Body of pancreas (tissue), 4 donors: ENCODE results near the gene CACNA1C. TPM values are rescaled to one million over a fixed set of nuclear protein-coding genes. Genes with fewer than 3 reads are reported as not detected.
"Not testable (repeated sequence)": the region's sequence is repeated elsewhere in the genome, so short reads cannot be mapped to it uniquely, and the experiment has no call there.

Experiments
- ATAC-seq: fragments of 150-250 bp; one replicate; pipeline ENCODE4 v1.9.1; 2016
- DNase-seq, 4 donors: peaks; one replicate each; pipeline ENCODE4 v3.0.0-alpha.2; 2019
- H3K27ac ChIP-seq, 4 donors: fragments of 200-600 bp; sonication (generic); 1 replicate in 3 of 4; 2 replicates in 1 of 4; pipeline versions ENCODE4 v1.5.1 to v1.6.1; 2016 to 2019; ENCODE audit warnings: mild to moderate bottlenecking in 1 of 4, mixed read lengths in 1 of 4, moderate library complexity in 1 of 4
- H3K27me3 ChIP-seq, 2 donors: fragments of 200-600 bp; sonication (generic); one replicate each; pipeline ENCODE4 v1.6.0; 2016; ENCODE audit warnings: mild to moderate bottlenecking in 1 of 2
- H3K36me3 ChIP-seq, 2 donors: fragments of 200-600 bp; sonication (generic); replicated peaks in 1 of 2; 2 replicates each; pipeline ENCODE4 v1.5.1; 2016; ENCODE audit warnings: low read depth in 2 of 2; ENCODE audit not compliant: insufficient read depth in 1 of 2
- H3K4me1 ChIP-seq: fragments of 200-600 bp; sonication (generic); one replicate; pipeline ENCODE4 v1.6.0; 2016
- H3K4me3 ChIP-seq, 2 donors: fragments of 200-600 bp; sonication (generic); 1 replicate in 1 of 2; 2 replicates in 1 of 2; pipeline ENCODE4 v1.5.1; 2016 to 2019
- H3K9me3 ChIP-seq, 3 donors: fragments of 200-600 bp; sonication (generic); 1 replicate in 2 of 3; 2 replicates in 1 of 3; pipeline ENCODE4 v1.5.1; 2016
- POLR2A ChIP-seq, 3 donors: fragments of 450-650 bp; IDR thresholded peaks; one replicate each; pipeline ENCODE4 v1.6.1; 2016; ENCODE audit warnings: antibody characterized with exemption in 3 of 3, mild to moderate bottlenecking in 2 of 3
- WGBS, 2 donors: methylation state at CpG; one replicate each; pipeline ENCODE4 v1.1.5; 2017; 5-methylcytosine and 5-hydroxymethylcytosine counted together
- intact Hi-C: fragments of 100-400 bp; cut with DNase I; formaldehyde crosslinking; loops from one replicate; pipeline ENCODE4 v1.15.1; 2023
- total RNA-seq, 2 donors: library from RNA; depleted of rRNA; stranded (reverse); fragments of >200 nt; gene quantifications; one replicate each; pipeline ENCODE4 v1.1.0, GENCODE V29; 2016
- TF ChIP-seq, protein P1 (sequence below), 7 experiments: fragments of 450-650 bp in 4 of 7; fragments of 200-600 bp in 3 of 7; sonication (generic) in 3 of 7; IDR thresholded peaks; one replicate each; pipeline ENCODE4 v1.5.1; 2016 to 2019; ENCODE audit warnings: antibody characterized with exemption in 7 of 7

Gene CACNA1C
- total RNA-seq, 2 donors from 2014 or later, result 2.3 to 4.4 TPM

DNA sequence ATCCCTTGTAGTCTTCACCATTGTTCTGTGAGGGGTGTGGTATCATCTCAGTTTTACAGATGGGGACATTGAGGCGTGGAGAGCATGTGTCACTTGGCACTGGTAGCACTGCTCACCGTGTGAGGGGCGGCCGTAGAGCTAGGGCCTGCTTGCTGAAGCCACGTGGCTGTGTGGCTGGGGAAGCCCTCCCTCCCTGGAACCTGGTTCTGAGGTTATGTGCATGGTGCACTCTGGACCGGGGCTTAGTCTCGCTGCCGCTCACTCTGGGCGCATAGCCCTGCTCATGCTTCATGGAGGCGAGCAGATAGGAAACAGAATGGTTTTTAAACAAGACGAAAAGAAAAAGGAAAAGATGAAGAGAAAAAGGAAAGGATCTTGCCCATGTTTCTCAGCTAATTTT, 46.1 kb downstream of the CACNA1C start:
- no peaks in the 10 kb centered on the region for H3K9me3 ChIP-seq
- intact Hi-C loops, result no loop called here
- TF ChIP-seq, protein P1, sequence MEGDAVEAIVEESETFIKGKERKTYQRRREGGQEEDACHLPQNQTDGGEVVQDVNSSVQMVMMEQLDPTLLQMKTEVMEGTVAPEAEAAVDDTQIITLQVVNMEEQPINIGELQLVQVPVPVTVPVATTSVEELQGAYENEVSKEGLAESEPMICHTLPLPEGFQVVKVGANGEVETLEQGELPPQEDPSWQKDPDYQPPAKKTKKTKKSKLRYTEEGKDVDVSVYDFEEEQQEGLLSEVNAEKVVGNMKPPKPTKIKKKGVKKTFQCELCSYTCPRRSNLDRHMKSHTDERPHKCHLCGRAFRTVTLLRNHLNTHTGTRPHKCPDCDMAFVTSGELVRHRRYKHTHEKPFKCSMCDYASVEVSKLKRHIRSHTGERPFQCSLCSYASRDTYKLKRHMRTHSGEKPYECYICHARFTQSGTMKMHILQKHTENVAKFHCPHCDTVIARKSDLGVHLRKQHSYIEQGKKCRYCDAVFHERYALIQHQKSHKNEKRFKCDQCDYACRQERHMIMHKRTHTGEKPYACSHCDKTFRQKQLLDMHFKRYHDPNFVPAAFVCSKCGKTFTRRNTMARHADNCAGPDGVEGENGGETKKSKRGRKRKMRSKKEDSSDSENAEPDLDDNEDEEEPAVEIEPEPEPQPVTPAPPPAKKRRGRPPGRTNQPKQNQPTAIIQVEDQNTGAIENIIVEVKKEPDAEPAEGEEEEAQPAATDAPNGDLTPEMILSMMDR (IDR thresholded peaks at IDR 0.05), result no peak
- TF ChIP-seq POLR2A (IDR thresholded peaks at IDR 0.05), result no peak
- ATAC-seq (no peak), DNase-seq (no peak)
- H3K36me3 ChIP-seq, result no peaks in the 10 kb centered on the region
- H3K27me3 ChIP-seq, result no peaks in the 10 kb centered on the region
- WGBS, 2 donors, result 70 to 82% methylated on average over 10 to 11 of the region's 11 CpGs
- H3K4me1 ChIP-seq, result no peaks in the 10 kb centered on the region
- no peak overlapping the region for H3K4me3 ChIP-seq
- no peak overlapping the region for H3K27ac ChIP-seq

DNA sequence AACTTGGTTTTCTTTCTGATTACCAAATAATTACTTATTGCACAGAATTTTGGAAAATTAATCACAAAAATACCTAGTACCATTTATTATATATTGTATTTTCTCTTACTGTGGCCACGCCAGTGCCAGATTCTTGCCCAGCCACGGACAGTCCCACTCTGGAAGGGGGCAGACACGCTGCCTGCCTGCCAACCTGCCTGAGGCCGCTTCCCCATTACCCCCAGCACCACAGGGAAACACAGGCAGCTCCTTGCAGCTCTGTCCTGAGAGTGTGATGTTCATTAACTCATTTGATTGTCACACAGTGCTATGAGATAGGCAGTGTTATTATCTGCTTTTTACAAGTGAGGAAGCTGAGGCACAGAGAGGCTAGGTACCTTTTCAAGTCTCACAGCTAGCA, 46.8 kb downstream of the CACNA1C start:
- Histone ChIP-seq H3K4me1 (no peaks in the 10 kb centered on the region), H3K9me3 (no peaks in the 10 kb centered on the region), H3K27ac (no peak overlapping the region), H3K27me3 (no peaks in the 10 kb centered on the region), H3K36me3 (no peaks in the 10 kb centered on the region), H3K4me3 (no peak overlapping the region)
- TF ChIP-seq POLR2A (IDR thresholded peaks at IDR 0.05), result no peak
- TF ChIP-seq, protein P1 (IDR thresholded peaks at IDR 0.05), result no peak
- no peak for DNase-seq
- 76 to 78% methylated on average over 4 of the region's 4 CpGs for WGBS, 2 donors
- intact Hi-C loops, result no loop called here
- ATAC-seq, result no peak

DNA sequence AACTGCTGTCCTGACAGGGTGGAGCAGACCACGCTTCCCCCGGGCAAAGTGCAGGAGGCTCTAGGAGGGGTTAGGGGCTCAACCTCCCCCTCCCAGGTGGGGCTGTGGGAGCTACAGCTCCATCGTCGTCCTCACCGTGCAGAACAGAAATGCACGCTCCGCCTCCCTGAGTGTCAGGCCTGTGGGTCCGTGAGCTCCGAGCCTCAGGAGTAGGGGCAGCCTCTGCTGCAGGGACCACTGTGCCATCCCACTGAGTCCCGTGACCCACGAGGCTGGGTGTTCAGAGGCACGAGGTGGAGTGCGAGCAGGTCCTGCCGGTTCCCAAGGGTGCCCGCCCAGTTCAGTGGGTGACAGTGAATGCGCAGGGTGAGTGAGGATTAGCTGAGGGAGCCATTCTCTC, 48.6 kb downstream of the CACNA1C start:
- H3K4me1 ChIP-seq, result no peaks in the 10 kb centered on the region
- no peak for TF ChIP-seq POLR2A (IDR thresholded peaks at IDR 0.05)
- TF ChIP-seq, protein P1 (IDR thresholded peaks at IDR 0.05), result no peak
- WGBS, 2 donors, result 58 to 72% methylated on average over 8 to 16 of the region's 16 CpGs
- ATAC-seq, result no peak
- H3K9me3 ChIP-seq, result no peaks in the 10 kb centered on the region
- intact Hi-C loops, result no loop called here
- no peak overlapping the region for H3K4me3 ChIP-seq
- no peaks in the 10 kb centered on the region for H3K36me3 ChIP-seq
- H3K27me3 ChIP-seq, result no peaks in the 10 kb centered on the region
- H3K27ac ChIP-seq, result no peak overlapping the region
- no peak for DNase-seq

DNA sequence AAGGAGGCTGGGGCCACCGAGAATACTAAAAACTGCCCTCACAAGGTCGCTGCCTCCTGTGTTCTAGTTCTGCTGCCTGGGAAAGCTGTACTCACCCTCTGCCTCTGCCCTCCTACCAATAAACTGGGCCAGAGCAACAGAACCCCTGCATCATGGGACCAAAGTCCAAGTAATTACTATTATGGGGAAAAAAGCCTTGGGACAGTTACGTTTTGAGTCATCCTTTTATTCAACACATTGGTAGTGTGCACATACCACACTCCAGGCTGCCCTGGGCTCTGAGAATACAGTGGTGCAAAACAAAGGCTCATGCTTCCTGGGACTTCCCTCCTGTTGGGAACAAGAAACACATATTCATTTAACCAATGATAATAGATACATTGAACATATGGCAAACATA, 49.0 kb downstream of the CACNA1C start:
- WGBS, 2 donors, result 17 to 45% methylated on average over 3 of the region's 3 CpGs
- Histone ChIP-seq H3K4me3 (no peak overlapping the region), H3K9me3 (no peaks in the 10 kb centered on the region), H3K27me3 (no peaks in the 10 kb centered on the region), H3K4me1 (no peaks in the 10 kb centered on the region), H3K36me3 (no peaks in the 10 kb centered on the region), H3K27ac (no peak overlapping the region)
- ATAC-seq, result no peak
- no peak for DNase-seq
- intact Hi-C loops, result no loop called here
- no peak for TF ChIP-seq POLR2A (IDR thresholded peaks at IDR 0.05)
- TF ChIP-seq, protein P1 (IDR thresholded peaks at IDR 0.05), result no peak

DNA sequence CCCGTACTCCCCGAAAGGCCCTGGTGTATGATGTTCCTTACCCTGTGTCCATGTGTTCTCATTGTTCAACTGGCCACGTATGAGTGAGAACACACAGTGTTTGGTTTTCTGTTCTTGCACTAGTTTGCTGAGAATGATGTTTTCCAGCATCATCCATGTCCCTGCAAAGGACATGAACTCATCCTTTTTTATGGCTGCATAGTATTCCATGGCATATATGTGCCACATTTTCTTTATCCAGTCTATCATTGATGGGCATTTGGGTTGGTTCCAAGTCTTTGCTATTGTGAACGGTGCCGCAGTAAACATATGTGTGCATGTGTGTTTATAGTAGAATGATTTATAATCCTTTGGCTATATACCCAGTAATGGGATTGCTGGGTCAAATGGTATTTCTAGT, 49.9 kb downstream of the CACNA1C start:
- H3K27ac ChIP-seq, ATAC-seq, DNase-seq, H3K27me3 ChIP-seq, H3K9me3 ChIP-seq, H3K4me1 ChIP-seq, H3K36me3 ChIP-seq, H3K4me3 ChIP-seq, intact Hi-C loops: not testable (repeated sequence)
- 76 to 82% methylated on average over 5 of the region's 5 CpGs for WGBS, 2 donors

DNA sequence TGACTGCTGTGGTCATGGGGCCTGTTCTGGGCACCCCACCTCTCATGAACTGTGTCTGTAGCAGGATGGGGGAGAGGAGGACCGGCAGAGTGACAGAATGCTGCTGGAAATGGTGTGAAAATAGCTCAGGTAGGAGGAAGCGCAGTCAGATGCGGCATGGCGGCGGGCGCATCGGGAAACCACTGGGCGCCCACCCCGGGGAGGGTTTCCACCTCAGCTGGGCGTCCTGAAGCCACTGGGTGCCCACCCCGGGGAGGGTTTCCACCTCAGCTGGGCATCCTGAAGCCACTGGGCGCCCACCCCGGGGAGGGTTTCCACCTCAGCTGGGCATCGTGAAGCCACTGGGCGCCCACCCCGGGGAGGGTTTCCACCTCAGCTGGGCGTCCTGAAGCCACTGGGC, 52.6 kb downstream of the CACNA1C start:
- H3K36me3 ChIP-seq, ATAC-seq, H3K4me1 ChIP-seq, intact Hi-C loops, H3K4me3 ChIP-seq, H3K9me3 ChIP-seq, H3K27ac ChIP-seq, DNase-seq, H3K27me3 ChIP-seq: not testable (repeated sequence)
- 87 to 96% methylated on average over 10 to 13 of the region's 17 CpGs for WGBS, 2 donors
